ENCODE results near the gene PRKAR1A. TPM values are rescaled to one million over a fixed set of nuclear protein-coding genes. Genes with fewer than 3 reads are reported as not detected.

PRKAR1A gene
- total and polyA plus RNA-seq, 12 donors = 170 to 1,378 (median 783) TPM

- intact Hi-C loops (cut with DNase I) = loop anchor here (1.0 to 10.0 kb wide), 12 partner anchors 44 to 504 kb away; partner anchors contain the start of gene PRKAR1A (in 5 of the 10)
- DNase-seq (no peak), ATAC-seq (peak in 7 of 8 donors; percentile 22 to 76 (median 52))
- H3K27me3 ChIP-seq = no peaks in the 10 kb centered on the region
- H3K4me1 ChIP-seq = peaks cover 0 to 35% (median 10%) of the 10 kb centered on the region in 9 donors
- peak overlapping the region; percentile 33 to 94 (median 84) for H3K27ac ChIP-seq
- H3K9me3 ChIP-seq = peaks cover 0 to 9% (median 0%) of the 10 kb centered on the region in 11 donors
- H3K4me3 ChIP-seq = no peak overlapping the region
- no peaks in the 10 kb centered on the region for H3K36me3 ChIP-seq
- 29 to 53% methylated on average over 1 of the region's 1 CpG for WGBS, 2 donors
- no peak for TF ChIP-seq CTCF (IDR thresholded peaks at IDR 0.05)
Observed at GRCh38 chr17:68468788-68469187, 43.4 kb upstream of the PRKAR1A start.

- no peak overlapping the region for H3K4me3 ChIP-seq
- no peak for TF ChIP-seq CTCF (IDR thresholded peaks at IDR 0.05)
- DNase-seq = no peak
- no peaks in the 10 kb centered on the region for H3K36me3 ChIP-seq
- ATAC-seq = no peak
- H3K27ac ChIP-seq = peak overlapping the region in 5 of 10 donors; percentile 16 to 94 (median 79)
- peaks cover under 1 to 42% (median 14%) of the 10 kb centered on the region in 9 donors for H3K4me1 ChIP-seq
- H3K9me3 ChIP-seq = peaks cover 0 to 9% (median 0%) of the 10 kb centered on the region in 11 donors
- intact Hi-C loops (cut with DNase I) = loop anchor here in 2 of 10 donors (5.0 kb wide), 1 partner anchor 41 kb away; the partner anchor contains the start of gene PRKAR1A (in 2 of the 2)
- no peaks in the 10 kb centered on the region for H3K27me3 ChIP-seq
- WGBS, 2 donors = 91 to 100% methylated on average over 1 of the region's 1 CpG
Observed at GRCh38 chr17:68470961-68471360, 41.3 kb upstream of the PRKAR1A start.

- intact Hi-C loops (cut with DNase I) = no loop called here
- H3K9me3 ChIP-seq = peaks cover 0 to 8% (median 0%) of the 10 kb centered on the region in 11 donors
- WGBS, 2 donors = 92 to 94% methylated on average over 4 of the region's 4 CpGs
- no peak for TF ChIP-seq CTCF (IDR thresholded peaks at IDR 0.05)
- DNase-seq (no peak), ATAC-seq (no peak)
- H3K4me3 ChIP-seq = no peak overlapping the region
- no peak overlapping the region for H3K27ac ChIP-seq
- H3K27me3 ChIP-seq = no peaks in the 10 kb centered on the region
- H3K36me3 ChIP-seq = no peaks in the 10 kb centered on the region
- H3K4me1 ChIP-seq = peaks cover 0 to 16% (median 3%) of the 10 kb centered on the region in 9 donors
Observed at GRCh38 chr17:68480885-68481284, 31.3 kb upstream of the PRKAR1A start.

GRCh38 chr17:68482576-68483041 is 29.6 kb upstream of the PRKAR1A start:
- no peak for ATAC-seq
- WGBS, 2 donors = 69 to 77% methylated on average over 4 of the region's 4 CpGs
- no peak for TF ChIP-seq CTCF (IDR thresholded peaks at IDR 0.05)

More at GRCh38 chr17:68482576-68483041, 29.6 kb upstream of the PRKAR1A start:
- no peak for DNase-seq
- Histone ChIP-seq H3K4me1 (peaks cover 0 to 23% (median 3%) of the 10 kb centered on the region in 9 donors), H3K27me3 (no peaks in the 10 kb centered on the region), H3K27ac (no peak overlapping the region), H3K36me3 (no peaks in the 10 kb centered on the region), H3K9me3 (peaks cover 0 to 8% (median 0%) of the 10 kb centered on the region in 11 donors), H3K4me3 (no peak overlapping the region)
- intact Hi-C loops (cut with DNase I) = no loop called here
